Natural killer cell (primary cell): ENCODE measurements around the gene PRCD. TPM values are rescaled to one million over a fixed set of nuclear protein-coding genes. Genes with fewer than 3 reads are reported as not detected.

Experiments used
- ATAC-seq, 3 donors: fragments of 150-1000 bp in 2 of 3; fragments of 200-7000 bp in 1 of 3; cut with Tn5 transposase; 1 replicate in 1 of 3; 2 replicates in 2 of 3; pipeline ENCODE4 v1.10.0; 2021; ENCODE audit warnings: mild to moderate bottlenecking in 2 of 3, moderate library complexity in 2 of 3
- DNase-seq, 2 donors: peaks; one replicate each; pipeline versions ENCODE4 v3.0.0 to v3.0.0-alpha.2; 2013 to 2021; ENCODE audit warnings: mixed read lengths in 1 of 2
- H3K27ac ChIP-seq: one replicate; pipeline ENCODE4 v1.5.1; 2013; ENCODE audit warnings: mild to moderate bottlenecking, low read length
- H3K27me3 ChIP-seq: one replicate; pipeline ENCODE4 v1.6.1; 2013; ENCODE audit warnings: low read length; ENCODE audit not compliant: control insufficient read depth, insufficient read depth
- H3K36me3 ChIP-seq: one replicate; pipeline ENCODE4 v1.6.1; 2013; ENCODE audit warnings: low read length; ENCODE audit not compliant: control insufficient read depth, insufficient read depth
- H3K4me1 ChIP-seq: one replicate; pipeline ENCODE4 v1.6.1; 2013; ENCODE audit warnings: low read length; ENCODE audit not compliant: control insufficient read depth, insufficient read depth
- H3K4me3 ChIP-seq: one replicate; pipeline ENCODE4 v1.5.1; 2013; ENCODE audit warnings: low read length
- H3K9me3 ChIP-seq: one replicate; pipeline ENCODE4 v1.6.1; 2013; ENCODE audit warnings: low read length; ENCODE audit not compliant: control insufficient read depth, insufficient read depth
- H3K27ac Mint-ChIP-seq, 2 donors: one replicate each; pipeline ENCODE4 v1.8.0; 2022; ENCODE audit warnings: mild to moderate bottlenecking in 2 of 2, mixed read lengths in 2 of 2, moderate library complexity in 1 of 2
- H3K27me3 Mint-ChIP-seq, 2 donors: one replicate each; pipeline ENCODE4 v1.8.0; 2022; ENCODE audit warnings: low read depth in 2 of 2, mixed read lengths in 2 of 2
- H3K36me3 Mint-ChIP-seq: one replicate; pipeline ENCODE4 v1.8.0; 2022; ENCODE audit warnings: mixed read lengths
- H3K4me1 Mint-ChIP-seq, 2 donors: one replicate each; pipeline ENCODE4 v1.8.0; 2022; ENCODE audit warnings: mixed read lengths in 2 of 2
- H3K4me3 Mint-ChIP-seq: one replicate; pipeline ENCODE4 v1.8.0; 2022; ENCODE audit warnings: mild to moderate bottlenecking, moderate library complexity, mixed read lengths
- H3K9me3 Mint-ChIP-seq, 2 donors: one replicate each; pipeline ENCODE4 v1.8.0; 2022; ENCODE audit warnings: mixed read lengths in 2 of 2
- WGBS: methylation state at CpG from one replicate; pipeline ENCODE4 v1.1.7; 2013; ENCODE audit warnings: missing lambda C conversion rate; ENCODE audit not compliant: insufficient coverage; 5-methylcytosine and 5-hydroxymethylcytosine counted together
- intact Hi-C: fragments of 100-400 bp; cut with micrococcal nuclease; formaldehyde crosslinking; loops from one replicate; pipeline ENCODE4 v1.14.2; 2022
- total RNA-seq, 4 donors: library from RNA; stranded (reverse); fragments of 120-200 nt in 1 of 4; gene quantifications; one replicate each; pipeline versions ENCODE4 v1.2.3 to v1.2.4, GENCODE V29; 2013 to 2022
- TF ChIP-seq, protein P1 (sequence below): fragments of 200-600 bp; IDR thresholded peaks from one replicate; pipeline ENCODE4 v1.8.0; 2022; ENCODE audit warnings: antibody characterized with exemption

The PRCD gene
- total RNA-seq, 3 donors from 2014 or later (not counting 1 experiment from before 2014, with no cell fraction given): 0.77 to 1.1 (median 0.82) TPM

DNA sequence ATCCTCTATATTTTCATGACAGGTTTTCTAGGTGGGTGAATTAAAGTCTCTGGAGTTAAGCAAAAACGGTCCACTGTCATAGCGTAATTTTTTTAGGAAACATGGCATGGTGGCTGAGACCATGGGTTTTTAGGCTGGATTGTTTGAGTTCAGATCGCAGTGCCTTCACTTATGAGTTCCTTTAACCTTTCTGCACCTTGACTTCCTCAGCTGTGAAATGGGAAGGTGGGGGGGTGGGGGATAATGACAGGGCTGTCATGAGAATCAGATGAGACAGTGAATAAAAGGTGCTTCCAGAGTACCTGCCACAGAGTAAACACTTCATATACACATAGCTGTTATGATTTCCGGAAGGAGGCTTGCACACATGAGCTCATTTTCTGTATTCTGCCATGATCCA is 11.8 kb downstream of the PRCD start:
- Histone ChIP-seq H3K4me1 (peaks cover 12% of the 10 kb centered on the region), H3K4me3 (no peak overlapping the region), H3K36me3 (no peaks in the 10 kb centered on the region), H3K27me3 (no peaks in the 10 kb centered on the region), H3K9me3 (no peaks in the 10 kb centered on the region), H3K27ac (no peak overlapping the region)
- Mint-ChIP-seq H3K27me3 (no peaks in the 10 kb centered on the region), H3K36me3 (no peaks in the 10 kb centered on the region), H3K9me3 (no peaks in the 10 kb centered on the region), H3K27ac (no peak overlapping the region), H3K4me1 (peaks cover 10 to 11% of the 10 kb centered on the region in 2 donors), H3K4me3 (no peak overlapping the region)
- no peak for ATAC-seq
- WGBS: 88% methylated on average over 3 of the region's 4 CpGs
- TF ChIP-seq, protein P1, sequence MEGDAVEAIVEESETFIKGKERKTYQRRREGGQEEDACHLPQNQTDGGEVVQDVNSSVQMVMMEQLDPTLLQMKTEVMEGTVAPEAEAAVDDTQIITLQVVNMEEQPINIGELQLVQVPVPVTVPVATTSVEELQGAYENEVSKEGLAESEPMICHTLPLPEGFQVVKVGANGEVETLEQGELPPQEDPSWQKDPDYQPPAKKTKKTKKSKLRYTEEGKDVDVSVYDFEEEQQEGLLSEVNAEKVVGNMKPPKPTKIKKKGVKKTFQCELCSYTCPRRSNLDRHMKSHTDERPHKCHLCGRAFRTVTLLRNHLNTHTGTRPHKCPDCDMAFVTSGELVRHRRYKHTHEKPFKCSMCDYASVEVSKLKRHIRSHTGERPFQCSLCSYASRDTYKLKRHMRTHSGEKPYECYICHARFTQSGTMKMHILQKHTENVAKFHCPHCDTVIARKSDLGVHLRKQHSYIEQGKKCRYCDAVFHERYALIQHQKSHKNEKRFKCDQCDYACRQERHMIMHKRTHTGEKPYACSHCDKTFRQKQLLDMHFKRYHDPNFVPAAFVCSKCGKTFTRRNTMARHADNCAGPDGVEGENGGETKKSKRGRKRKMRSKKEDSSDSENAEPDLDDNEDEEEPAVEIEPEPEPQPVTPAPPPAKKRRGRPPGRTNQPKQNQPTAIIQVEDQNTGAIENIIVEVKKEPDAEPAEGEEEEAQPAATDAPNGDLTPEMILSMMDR: no peak
- no peak for DNase-seq
- intact Hi-C loops: no loop called here

DNA sequence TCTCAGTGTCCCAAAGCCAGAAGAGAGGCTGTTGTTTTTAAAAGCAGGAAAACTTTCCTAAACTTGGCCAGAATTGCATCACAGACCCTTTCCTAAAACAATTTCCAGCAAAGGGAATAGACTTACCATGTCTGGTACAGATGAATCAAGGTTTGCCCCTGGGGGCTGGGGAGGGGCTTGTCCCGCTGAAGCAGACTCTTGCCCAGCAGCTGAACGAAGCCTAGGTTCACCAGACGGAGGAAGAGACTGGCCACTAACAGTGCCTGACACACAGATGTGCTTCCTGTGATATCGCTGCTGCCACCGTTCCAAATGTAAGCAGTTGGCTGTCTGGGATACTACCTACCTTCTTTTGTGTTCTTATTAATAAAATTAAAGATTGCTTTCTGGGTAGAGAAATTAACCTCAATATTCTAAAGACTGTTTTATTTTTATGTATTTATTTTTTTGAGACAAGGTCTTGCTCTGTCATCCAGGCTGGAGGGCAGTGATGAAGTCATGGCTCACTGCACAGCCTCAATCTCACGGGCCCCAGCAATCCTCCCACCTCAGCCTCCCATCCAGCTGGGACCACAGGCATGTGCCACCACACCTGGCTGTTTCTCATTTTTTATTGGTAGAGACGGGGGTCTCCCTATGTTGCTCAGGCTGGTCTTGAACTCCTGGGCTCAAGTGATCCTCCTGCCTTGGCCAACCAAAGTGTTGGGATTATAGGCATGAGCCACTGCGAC is 13.5 kb downstream of the PRCD start:
- Histone ChIP-seq H3K4me3 (no peak overlapping the region), H3K36me3 (no peaks in the 10 kb centered on the region), H3K4me1 (peaks cover 15% of the 10 kb centered on the region), H3K27me3 (no peaks in the 10 kb centered on the region), H3K9me3 (no peaks in the 10 kb centered on the region), H3K27ac (no peak overlapping the region)
- TF ChIP-seq, protein P1: no peak
- Mint-ChIP-seq H3K27me3 (no peaks in the 10 kb centered on the region), H3K4me3 (no peak overlapping the region), H3K9me3 (no peaks in the 10 kb centered on the region), H3K27ac (no peak overlapping the region), H3K4me1 (peaks cover 27% of the 10 kb centered on the region in 2 donors), H3K36me3 (no peaks in the 10 kb centered on the region)
- no peak for ATAC-seq
- no peak for DNase-seq
- WGBS: 59% methylated on average over 6 of the region's 8 CpGs
- intact Hi-C loops: no loop called here

DNA sequence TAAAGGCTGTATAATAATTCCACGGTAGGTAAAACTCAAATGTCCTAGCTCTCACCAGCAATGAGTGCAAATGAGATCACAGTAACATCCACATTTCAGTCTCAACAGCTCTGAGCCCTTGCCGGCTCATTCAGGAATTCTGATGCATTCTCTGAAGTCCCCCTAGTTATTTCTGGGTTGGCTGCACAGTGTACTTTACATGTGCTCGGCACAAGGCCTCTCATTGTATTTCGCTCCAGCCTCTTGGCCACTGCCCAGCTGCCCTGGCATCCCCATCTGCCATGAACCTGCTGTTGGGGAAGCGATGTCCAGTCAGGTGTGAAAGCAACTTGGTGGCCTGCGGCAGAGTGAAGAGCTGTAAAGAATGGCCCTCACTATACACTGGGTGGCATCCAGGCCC is 14.3 kb downstream of the PRCD start:
- H3K4me3 ChIP-seq: no peak overlapping the region
- 73% methylated on average over 6 of the region's 6 CpGs for WGBS
- peaks cover 32 to 34% of the 10 kb centered on the region in 2 donors for H3K4me1 Mint-ChIP-seq
- no peak overlapping the region for H3K4me3 Mint-ChIP-seq
- H3K27me3 ChIP-seq: no peaks in the 10 kb centered on the region
- TF ChIP-seq, protein P1: no peak
- no peaks in the 10 kb centered on the region for H3K36me3 Mint-ChIP-seq
- H3K4me1 ChIP-seq: peaks cover 20% of the 10 kb centered on the region
- no peak overlapping the region for H3K27ac ChIP-seq
- no peaks in the 10 kb centered on the region for H3K27me3 Mint-ChIP-seq
- no peaks in the 10 kb centered on the region for H3K9me3 Mint-ChIP-seq
- H3K9me3 ChIP-seq: no peaks in the 10 kb centered on the region
- no peak for ATAC-seq
- intact Hi-C loops: no loop called here
- H3K36me3 ChIP-seq: no peaks in the 10 kb centered on the region
- no peak for DNase-seq
- no peak overlapping the region for H3K27ac Mint-ChIP-seq
